Ishikawa (cell line): Measurements from ENCODE around the gene MTA2.

Experiments
- CEBPB ChIP-seq: IDR thresholded peaks from 2 replicates; pipeline ENCODE4 v1.6.1; 2012
- CREB1 ChIP-seq: IDR thresholded peaks from 2 replicates; pipeline ENCODE4 v1.6.1; 2012; ENCODE audit warnings: low read depth
- EGR1 ChIP-seq: IDR thresholded peaks from 2 replicates; pipeline ENCODE4 v1.6.1; 2012
- EP300 ChIP-seq: IDR thresholded peaks from 2 replicates; pipeline ENCODE4 v1.6.1; 2012; ENCODE audit warnings: borderline replicate concordance
- NFIC ChIP-seq: IDR thresholded peaks from 2 replicates; pipeline ENCODE4 v1.6.1; 2012
- RAD21 ChIP-seq: IDR thresholded peaks from 2 replicates; pipeline ENCODE4 v1.6.1; 2012; ENCODE audit warnings: low read depth
- REST ChIP-seq: IDR thresholded peaks from 2 replicates; pipeline ENCODE4 v1.6.1; 2012; ENCODE audit warnings: low read depth, mild to moderate bottlenecking
- TAF1 ChIP-seq: IDR thresholded peaks from 2 replicates; pipeline ENCODE4 v1.6.1; 2012; ENCODE audit warnings: low read depth, mild to moderate bottlenecking
- TEAD4 ChIP-seq: IDR thresholded peaks from 2 replicates; pipeline ENCODE4 v1.6.1; 2012
- USF1 ChIP-seq: IDR thresholded peaks from 2 replicates; pipeline ENCODE4 v1.6.1; 2012
- ZBTB7A ChIP-seq: IDR thresholded peaks from 2 replicates; pipeline ENCODE4 v1.6.1; 2012; ENCODE audit warnings: low read depth

GRCh38 chr11:62599069-62599696 is 2.5 kb downstream of the MTA2 start:
- TF ChIP-seq TAF1 (peak; percentile 20; the same call in 1 of the 2 replicates), EP300 (peak; percentile 35; the same call in 1 of the 2 replicates), ZBTB7A (no peak), CREB1 (0 out of 2 replicates have a peak, but pooled peaks have one; percentile 35), NFIC (peak; percentile 97), CEBPB (no peak), RAD21 (no peak), REST (no peak), TEAD4 (no peak), USF1 (0 out of 2 replicates have a peak, but pooled peaks have one; percentile 12), EGR1 (no peak)
